GM12878 (cell line): Measurements from ENCODE around the gene SLC4A2. TPM values are rescaled to one million over a fixed set of nuclear protein-coding genes. Genes with fewer than 3 reads are reported as not detected.

Experiments
- ATAC-seq: fragments of 200-7000 bp; cut with Tn5 transposase; 3 replicates; pipeline ENCODE4 v1.9.1; 2020; ENCODE audit warnings: mild to moderate bottlenecking, moderate library complexity
- BruUV-seq: library from RNA; stranded (reverse); fragments of 400-500 nt; replicated peaks from 2 replicates; lab custom pipeline; 2021; lab: Mats Ljungman, UMichigan
- CTCF ChIA-PET: fragments of 300-600 bp; sonication (Branson Sonifier 250); formaldehyde crosslinking; extraction: SDS; loops from one replicate; lab custom pipeline; 2021; ENCODE audit warnings: inconsistent platforms; lab: Yijun Ruan, JAX
- POLR2A ChIA-PET: fragments of 350-600 bp; formaldehyde crosslinking; extraction: SDS; loops from one replicate; lab custom pipeline; 2021; ENCODE audit warnings: inconsistent platforms; lab: Charles Lee
- RAD21 ChIA-PET: fragments of 300-600 bp; sonication (Branson Sonifier 250); formaldehyde crosslinking; loops from one replicate; lab custom pipeline; 2023; ENCODE audit warnings: antibody characterized with exemption; ENCODE audit not compliant: unreplicated experiment; lab: Charles Lee
- SMC1A ChIA-PET: fragments of 300-600 bp; sonication (Branson Sonifier 250); formaldehyde crosslinking; loops from one replicate; lab custom pipeline; 2023; ENCODE audit not compliant: unreplicated experiment, uncharacterized antibody; lab: Charles Lee
- DNase-seq: peaks from one replicate; pipeline ENCODE4 v3.0.0-alpha.2; 2011; ENCODE audit warnings: low read depth, low spot score
- FAIRE-seq: peaks from 3 replicates; lab custom pipeline; 2011; peaks lifted over from hg19 to GRCh38; lab: Jason Lieb, UNC
- H2AFZ ChIP-seq: 2 replicates; pipeline ENCODE4 v1.6.0; 2011; ENCODE audit warnings: low read depth, low read length, control low read depth; ENCODE audit not compliant: control insufficient read depth
- H3K27ac ChIP-seq: 2 replicates; pipeline ENCODE4 v1.5.1; 2011; ENCODE audit warnings: control low read depth; ENCODE audit not compliant: control insufficient read depth, insufficient read depth
- H3K27me3 ChIP-seq, 2 experiments: replicated peaks in 1 of 2; 2 replicates each; pipeline versions ENCODE4 v1.6.0 to v1.6.1; 2011; ENCODE audit warnings: low read length in 1 of 2; ENCODE audit not compliant: control insufficient read depth in 2 of 2, insufficient read depth in 2 of 2
- H3K36me3 ChIP-seq, 2 experiments: 2 replicates each; pipeline ENCODE4 v1.5.1; 2011; ENCODE audit warnings: low read length in 1 of 2; ENCODE audit not compliant: control insufficient read depth in 2 of 2, insufficient read depth in 2 of 2
- H3K4me1 ChIP-seq: 2 replicates; pipeline ENCODE4 v1.6.1; 2011; ENCODE audit warnings: mild to moderate bottlenecking, low read length, moderate library complexity, mixed read lengths; ENCODE audit not compliant: control insufficient read depth, insufficient read depth
- H3K4me2 ChIP-seq: 2 replicates; pipeline ENCODE4 v1.6.0; 2011; ENCODE audit warnings: control low read depth; ENCODE audit not compliant: control insufficient read depth, insufficient read depth
- H3K4me3 ChIP-seq: fragments of 200-600 bp; sonication (generic); 2 replicates; pipeline ENCODE4 v1.5.1; 2016
- H3K79me2 ChIP-seq: 2 replicates; pipeline ENCODE4 v1.6.0; 2011; ENCODE audit warnings: low read length; ENCODE audit not compliant: control insufficient read depth, insufficient read depth
- H3K9ac ChIP-seq: 2 replicates; pipeline ENCODE4 v1.8.0; 2011; ENCODE audit warnings: low read length, control low read depth, mixed read lengths; ENCODE audit not compliant: control insufficient read depth, insufficient read depth
- H3K9me3 ChIP-seq: replicated peaks from 3 replicates; pipeline ENCODE4 v1.5.1; 2011; ENCODE audit warnings: mild to moderate bottlenecking, low read length; ENCODE audit not compliant: control insufficient read depth, insufficient read depth
- H4K20me1 ChIP-seq: 2 replicates; pipeline ENCODE4 v1.6.0; 2011; ENCODE audit not compliant: control insufficient read depth, insufficient read depth
- ATF7 ChIP-seq: fragments of 450-650 bp; IDR thresholded peaks from 2 replicates; pipeline ENCODE4 v1.6.1; 2016; ENCODE audit warnings: low read depth, mild to moderate bottlenecking
- BACH1 ChIP-seq: fragments of 450-650 bp; IDR thresholded peaks from 2 replicates; pipeline ENCODE4 v1.6.1; 2017; ENCODE audit warnings: mild to moderate bottlenecking, borderline replicate concordance
- CHD4 ChIP-seq: fragments of 200-600 bp; sonication (generic); IDR thresholded peaks from 2 replicates; pipeline ENCODE4 v1.6.1; 2016; ENCODE audit warnings: mild to moderate bottlenecking
- CREM ChIP-seq: IDR thresholded peaks from 2 replicates; pipeline ENCODE4 v1.6.1; 2014; ENCODE audit warnings: antibody characterized with exemption, low read depth
- GABPA ChIP-seq: IDR thresholded peaks from 2 replicates; pipeline ENCODE4 v1.6.1; 2014; ENCODE audit warnings: antibody characterized with exemption, low read depth, mild to moderate bottlenecking, inconsistent platforms
- JUND ChIP-seq: IDR thresholded peaks from 2 replicates; pipeline ENCODE4 v1.6.1; 2012; ENCODE audit warnings: low read depth, mild to moderate bottlenecking, low read length, improper control_type of control experiment, moderate library complexity
- KAT2A ChIP-seq: conservative IDR thresholded peaks from 2 replicates; pipeline ENCODE4 v1.6.1; 2011; ENCODE audit warnings: low read depth, low read length; ENCODE audit not compliant: control insufficient read depth
- KLF5 ChIP-seq: fragments of 450-650 bp; IDR thresholded peaks from 2 replicates; pipeline ENCODE4 v1.6.1; 2014; ENCODE audit warnings: mild to moderate bottlenecking; ENCODE audit not compliant: partially characterized antibody
- MEF2B ChIP-seq: fragments of 450-650 bp; IDR thresholded peaks from 2 replicates; pipeline ENCODE4 v1.6.1; 2018; ENCODE audit warnings: mild to moderate bottlenecking, moderate library complexity; ENCODE audit not compliant: partially characterized antibody, poor library complexity, severe bottlenecking
- MYB ChIP-seq: fragments of 150-350 bp; IDR thresholded peaks from 2 replicates; pipeline ENCODE4 v1.6.1; 2014; ENCODE audit warnings: mild to moderate bottlenecking, low read depth, low read length, borderline replicate concordance
- NR2C1 ChIP-seq: fragments of 450-650 bp; IDR thresholded peaks from 2 replicates; pipeline ENCODE4 v1.6.1; 2017; ENCODE audit warnings: antibody characterized with exemption, mild to moderate bottlenecking, moderate library complexity
- POLR2A ChIP-seq: IDR thresholded peaks from 2 replicates; pipeline ENCODE4 v1.6.1; 2011; ENCODE audit warnings: low read depth, mild to moderate bottlenecking, low read length
- POLR2AphosphoS5 ChIP-seq: IDR thresholded peaks from 2 replicates; pipeline ENCODE4 v1.6.1; 2011; ENCODE audit warnings: mild to moderate bottlenecking, low read length, inconsistent platforms
- SMAD1 ChIP-seq: fragments of 450-650 bp; IDR thresholded peaks from 2 replicates; pipeline ENCODE4 v1.6.1; 2018; ENCODE audit warnings: mild to moderate bottlenecking, low read depth; ENCODE audit not compliant: partially characterized antibody
- ZBED1 ChIP-seq: IDR thresholded peaks from 2 replicates; pipeline ENCODE4 v1.6.1; 2016; ENCODE audit warnings: borderline replicate concordance
- WGBS: methylation state at CpG from one replicate; pipeline ENCODE4 v1.1.6; 2016; ENCODE audit warnings: low lambda C conversion rate; ENCODE audit not compliant: insufficient replicate concordance, insufficient coverage; ENCODE audit errors: missing lambda C conversion rate; 5-methylcytosine and 5-hydroxymethylcytosine counted together
- in situ Hi-C: fragments of 300-500 bp; cut with MboI; formaldehyde crosslinking; loops from 9 replicates; pipeline ENCODE4 v1.14.3; 2018; ENCODE audit warnings: mixed read lengths
- intact Hi-C: fragments of 100-400 bp; cut with micrococcal nuclease; formaldehyde crosslinking; loops from one replicate; pipeline ENCODE4 v1.14.2; 2022; ENCODE audit not compliant: unreplicated experiment
- polyA plus RNA-seq, 11 experiments: library from polyadenylated mRNA; depleted of rRNA in 4 of 11; unstranded in 6 of 11; stranded (reverse) in 5 of 11; fragments of >200 nt; fragmentation: Nextera tagmentation in 4 of 11; fragmentation: Illumina TruSeq in 1 of 11; extraction: Ambion mirVana in 4 of 11; extraction: Trizol in 1 of 11; gene quantifications; 1 replicate in 1 of 11; 2 replicates in 10 of 11; pipeline versions ENCODE4 v1.2.1 to v1.2.3, GENCODE V29; 2011 to 2016; ENCODE audit warnings: inconsistent platforms in 2 of 11, missing spikeins in 2 of 11, low read depth in 1 of 11
- total RNA-seq, 4 experiments: library from RNA; depleted of rRNA in 3 of 4; stranded (reverse); fragments of >200 nt in 3 of 4; fragmentation: Illumina TruSeq in 1 of 4; extraction: Trizol in 1 of 4; gene quantifications; 2 replicates each; pipeline versions ENCODE4 v1.2.1 to v1.2.3, GENCODE V29; 2013 to 2021
- TF ChIP-seq, protein P1 (sequence below): fragments of 450-650 bp; IDR thresholded peaks from 2 replicates; pipeline ENCODE4 v1.6.1; 2017; ENCODE audit warnings: mild to moderate bottlenecking, moderate library complexity
- TF ChIP-seq, protein P2 (sequence below): fragments of 450-650 bp; IDR thresholded peaks from 2 replicates; pipeline ENCODE4 v1.6.1; 2016; ENCODE audit warnings: mild to moderate bottlenecking
- TF ChIP-seq, protein P3 (sequence below): IDR thresholded peaks from 2 replicates; pipeline ENCODE4 v1.6.1; 2012; ENCODE audit warnings: low read depth, low read length, improper control_type of control experiment

The SLC4A2 gene
- total and polyA plus RNA-seq, 10 of the 15 experiments (the other 5 are each of a cell fraction or from before 2014, with no cell fraction given): 2.7 to 78.6 (median 30.1) TPM

DNA sequence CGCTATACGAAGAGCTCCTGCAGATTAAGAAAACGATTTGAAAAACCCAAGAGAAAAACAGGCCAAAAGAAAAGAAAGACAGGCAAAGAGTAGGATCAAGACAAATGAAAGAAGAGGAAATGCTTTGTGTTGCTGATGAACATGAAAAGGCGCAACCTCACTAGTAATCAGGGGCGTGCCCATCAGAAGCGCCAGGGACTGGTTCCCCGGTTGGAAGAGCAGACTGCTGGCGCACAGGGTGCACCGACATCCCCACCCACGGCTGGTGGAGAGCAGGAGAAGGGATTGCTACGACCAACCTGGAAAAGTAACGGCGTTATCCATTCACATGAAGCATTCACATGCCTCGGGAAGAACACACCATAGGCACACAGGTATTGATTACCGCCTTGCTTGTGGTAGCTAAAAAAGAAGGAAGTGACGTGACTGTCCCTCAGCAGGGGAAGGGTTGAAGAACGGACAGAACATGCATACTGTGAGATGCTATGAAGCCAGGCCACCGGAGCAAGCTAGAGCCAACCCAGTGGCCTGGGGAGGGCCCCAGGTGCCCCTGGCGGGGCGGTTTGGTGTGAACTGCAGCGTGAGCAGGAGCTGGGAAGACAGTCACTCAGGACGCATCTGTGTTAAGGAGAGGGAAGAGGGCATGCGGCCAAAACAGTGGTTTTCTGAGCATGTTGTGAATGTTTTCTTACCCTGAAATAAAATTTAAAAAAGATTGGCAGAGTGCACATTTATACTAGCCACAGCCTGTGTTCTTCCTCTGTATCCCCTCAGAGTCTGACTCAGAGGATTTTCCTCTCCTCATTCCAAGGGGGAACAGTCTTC is 45.2 kb downstream of the SLC4A2 start:
- H3K27ac ChIP-seq: no peak overlapping the region
- POLR2A ChIA-PET: no interaction called here
- H3K9me3 ChIP-seq: no peaks in the 10 kb centered on the region
- DNase-seq: no peak
- ATAC-seq: no peak
- SMC1A ChIA-PET: no interaction called here
- H3K27me3 ChIP-seq: no peaks in the 10 kb centered on the region
- no peak overlapping the region for H3K9ac ChIP-seq
- intact Hi-C loops: no loop called here
- FAIRE-seq: no peak
- peaks cover 5% of the 10 kb centered on the region for H3K79me2 ChIP-seq
- CTCF ChIA-PET: no interaction called here
- H3K4me2 ChIP-seq: no peak overlapping the region
- H3K4me1 ChIP-seq: no peaks in the 10 kb centered on the region
- H3K4me3 ChIP-seq: no peak overlapping the region
- WGBS: 84% methylated on average over 23 of the region's 23 CpGs
- peaks cover 4 to 5% of the 10 kb centered on the region in 2 experiments; a peak in 2 of 4 replicates for H3K36me3 ChIP-seq
- BruUV-seq: TSS peak; percentile 55
- RAD21 ChIA-PET: interaction anchor here (1.2 kb wide), 1 partner anchor 76 kb away, joined by 3 read pairs; the partner anchor contains the start of gene ABCB8
- H2AFZ ChIP-seq: no peak overlapping the region
- in situ Hi-C loops: no loop called here
- H4K20me1 ChIP-seq: peaks cover 1% of the 10 kb centered on the region; the same call in 1 of the 2 replicates
- TF ChIP-seq NR2C1 (no peak), KAT2A (no peak), MEF2B (no peak), POLR2A (no peak), KLF5 (no peak), GABPA (no peak), JUND (no peak), CREM (no peak), ZBED1 (no peak), ATF7 (no peak), MYB (no peak), CHD4 (no peak), BACH1 (no peak), SMAD1 (no peak), POLR2AphosphoS5 (no peak)
- TF ChIP-seq, protein P1, sequence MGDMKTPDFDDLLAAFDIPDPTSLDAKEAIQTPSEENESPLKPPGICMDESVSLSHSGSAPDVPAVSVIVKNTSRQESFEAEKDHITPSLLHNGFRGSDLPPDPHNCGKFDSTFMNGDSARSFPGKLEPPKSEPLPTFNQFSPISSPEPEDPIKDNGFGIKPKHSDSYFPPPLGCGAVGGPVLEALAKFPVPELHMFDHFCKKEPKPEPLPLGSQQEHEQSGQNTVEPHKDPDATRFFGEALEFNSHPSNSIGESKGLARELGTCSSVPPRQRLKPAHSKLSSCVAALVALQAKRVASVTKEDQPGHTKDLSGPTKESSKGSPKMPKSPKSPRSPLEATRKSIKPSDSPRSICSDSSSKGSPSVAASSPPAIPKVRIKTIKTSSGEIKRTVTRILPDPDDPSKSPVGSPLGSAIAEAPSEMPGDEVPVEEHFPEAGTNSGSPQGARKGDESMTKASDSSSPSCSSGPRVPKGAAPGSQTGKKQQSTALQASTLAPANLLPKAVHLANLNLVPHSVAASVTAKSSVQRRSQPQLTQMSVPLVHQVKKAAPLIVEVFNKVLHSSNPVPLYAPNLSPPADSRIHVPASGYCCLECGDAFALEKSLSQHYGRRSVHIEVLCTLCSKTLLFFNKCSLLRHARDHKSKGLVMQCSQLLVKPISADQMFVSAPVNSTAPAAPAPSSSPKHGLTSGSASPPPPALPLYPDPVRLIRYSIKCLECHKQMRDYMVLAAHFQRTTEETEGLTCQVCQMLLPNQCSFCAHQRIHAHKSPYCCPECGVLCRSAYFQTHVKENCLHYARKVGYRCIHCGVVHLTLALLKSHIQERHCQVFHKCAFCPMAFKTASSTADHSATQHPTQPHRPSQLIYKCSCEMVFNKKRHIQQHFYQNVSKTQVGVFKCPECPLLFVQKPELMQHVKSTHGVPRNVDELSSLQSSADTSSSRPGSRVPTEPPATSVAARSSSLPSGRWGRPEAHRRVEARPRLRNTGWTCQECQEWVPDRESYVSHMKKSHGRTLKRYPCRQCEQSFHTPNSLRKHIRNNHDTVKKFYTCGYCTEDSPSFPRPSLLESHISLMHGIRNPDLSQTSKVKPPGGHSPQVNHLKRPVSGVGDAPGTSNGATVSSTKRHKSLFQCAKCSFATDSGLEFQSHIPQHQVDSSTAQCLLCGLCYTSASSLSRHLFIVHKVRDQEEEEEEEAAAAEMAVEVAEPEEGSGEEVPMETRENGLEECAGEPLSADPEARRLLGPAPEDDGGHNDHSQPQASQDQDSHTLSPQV: no peak
- TF ChIP-seq, protein P2, sequence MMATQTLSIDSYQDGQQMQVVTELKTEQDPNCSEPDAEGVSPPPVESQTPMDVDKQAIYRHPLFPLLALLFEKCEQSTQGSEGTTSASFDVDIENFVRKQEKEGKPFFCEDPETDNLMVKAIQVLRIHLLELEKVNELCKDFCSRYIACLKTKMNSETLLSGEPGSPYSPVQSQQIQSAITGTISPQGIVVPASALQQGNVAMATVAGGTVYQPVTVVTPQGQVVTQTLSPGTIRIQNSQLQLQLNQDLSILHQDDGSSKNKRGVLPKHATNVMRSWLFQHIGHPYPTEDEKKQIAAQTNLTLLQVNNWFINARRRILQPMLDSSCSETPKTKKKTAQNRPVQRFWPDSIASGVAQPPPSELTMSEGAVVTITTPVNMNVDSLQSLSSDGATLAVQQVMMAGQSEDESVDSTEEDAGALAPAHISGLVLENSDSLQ: no peak
- TF ChIP-seq, protein P3, sequence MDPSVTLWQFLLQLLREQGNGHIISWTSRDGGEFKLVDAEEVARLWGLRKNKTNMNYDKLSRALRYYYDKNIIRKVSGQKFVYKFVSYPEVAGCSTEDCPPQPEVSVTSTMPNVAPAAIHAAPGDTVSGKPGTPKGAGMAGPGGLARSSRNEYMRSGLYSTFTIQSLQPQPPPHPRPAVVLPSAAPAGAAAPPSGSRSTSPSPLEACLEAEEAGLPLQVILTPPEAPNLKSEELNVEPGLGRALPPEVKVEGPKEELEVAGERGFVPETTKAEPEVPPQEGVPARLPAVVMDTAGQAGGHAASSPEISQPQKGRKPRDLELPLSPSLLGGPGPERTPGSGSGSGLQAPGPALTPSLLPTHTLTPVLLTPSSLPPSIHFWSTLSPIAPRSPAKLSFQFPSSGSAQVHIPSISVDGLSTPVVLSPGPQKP: no peak
